Heart left ventricle (tissue), 16 donors: ENCODE measurements around the gene ABCD4. TPM values are rescaled to one million over a fixed set of nuclear protein-coding genes. Genes with fewer than 3 reads are reported as not detected.

ENCODE experiments used
- ATAC-seq, 4 donors: fragments of 200-7000 bp; cut with Tn5 transposase; one replicate each; pipeline ENCODE4 v1.9.1; 2020 to 2022; ENCODE audit warnings: moderate library complexity in 4 of 4, mild to moderate bottlenecking in 3 of 4, moderate number of reproducible peaks in 1 of 4
- DNase-seq, 5 donors: peaks; one replicate each; pipeline ENCODE4 v3.0.0-alpha.2; 2020
- H3K27ac ChIP-seq, 12 donors: fragments of 200-600 bp; sonication (generic) in 4 of 12; one replicate each; pipeline versions ENCODE4 v1.5.0 to v1.8.0; 2016 to 2022; ENCODE audit warnings: mild to moderate bottlenecking in 2 of 12
- H3K27me3 ChIP-seq, 9 donors: fragments of 200-600 bp; sonication (generic) in 2 of 9; one replicate each; pipeline versions ENCODE4 v1.5.1 to v1.8.0; 2016 to 2022; ENCODE audit warnings: mild to moderate bottlenecking in 3 of 9
- H3K36me3 ChIP-seq, 9 donors: fragments of 200-600 bp; sonication (generic) in 2 of 9; one replicate each; pipeline versions ENCODE4 v1.5.0 to v1.8.0; 2018 to 2022; ENCODE audit warnings: mild to moderate bottlenecking in 2 of 9
- H3K4me1 ChIP-seq, 12 donors: fragments of 200-600 bp; sonication (generic) in 4 of 12; one replicate each; pipeline versions ENCODE4 v1.5.0 to v1.8.0; 2016 to 2022; ENCODE audit warnings: mild to moderate bottlenecking in 3 of 12
- H3K4me3 ChIP-seq, 12 donors: fragments of 200-600 bp; sonication (generic) in 4 of 12; one replicate each; pipeline versions ENCODE4 v1.5.0 to v1.8.0; 2017 to 2022; ENCODE audit warnings: mild to moderate bottlenecking in 9 of 12, moderate library complexity in 4 of 12
- H3K9me3 ChIP-seq, 12 donors: fragments of 200-600 bp; sonication (generic) in 4 of 12; one replicate each; pipeline versions ENCODE4 v1.5.0 to v1.8.0; 2016 to 2022; ENCODE audit warnings: mild to moderate bottlenecking in 1 of 12
- POLR2A ChIP-seq, 2 donors: fragments of 450-650 bp; IDR thresholded peaks; one replicate each; pipeline ENCODE4 v1.6.1; 2017; ENCODE audit warnings: antibody characterized with exemption in 2 of 2, mild to moderate bottlenecking in 2 of 2, moderate library complexity in 2 of 2
- WGBS, 4 donors: extraction: QIAGEN DNeasy Blood & Tissue Kit in 2 of 4; methylation state at CpG; one replicate each; pipeline versions ENCODE4 v1.1.5 to v1.1.7; 2013 to 2018; 5-methylcytosine and 5-hydroxymethylcytosine counted together
- intact Hi-C, 10 donors: fragments of 100-400 bp; cut with DNase I; formaldehyde crosslinking; loops; one replicate each; pipeline versions ENCODE4 v1.11.1 to v1.14.2; 2022
- long read RNA-seq, 3 donors: library from polyadenylated mRNA; unstranded; transcript quantifications; one replicate each; pipeline ENCODE4 v2.0.0, GENCODE V29; 2020 to 2021
- polyA plus RNA-seq, 2 donors: library from polyadenylated mRNA; stranded (reverse); fragments of 200-250 nt; gene quantifications; one replicate each; pipeline ENCODE4 v1.2.3, GENCODE V29; 2013
- total RNA-seq, 9 donors: library from RNA; depleted of rRNA in 2 of 9; stranded (reverse); fragments of >200 nt in 2 of 9; fragmentation: NEBNext Ultra II Directional in 3 of 9; extraction: Animal tissue kit (Norgen Biotek cat#: 25700) in 3 of 9; gene quantifications; one replicate each; pipeline versions ENCODE4 v1.1.0 to v1.2.4, GENCODE V29; 2016 to 2023
- TF ChIP-seq, protein P1 (sequence below), 12 donors: fragments of 200-600 bp; sonication (generic) in 4 of 12; IDR thresholded peaks; one replicate each; pipeline versions ENCODE4 v1.5.0 to v1.8.0; 2018 to 2022; ENCODE audit warnings: antibody characterized with exemption in 12 of 12, mild to moderate bottlenecking in 5 of 12
- donor health status: ischemic (EF 13 %, LVEDD 7.1; RV severe dilation, severe dysfunction).
- donor health status: healthy with polysubstance abuse.
- donor health status: DM: no; HTN: yes; CAD: no.
- donor health status: DM: no; HTN: no; CAD: no.
- donor health status: ischemic (EF 25% LVEDD 6.9; RV normal size, moderate dysfunction).
- donor health status: ischemic (EF 25% LVEDD 5.7; RV mildly dilated, moderate dysfunction).
- donor health status: healthy.
- donor health status: DM: yes; HTN: yes; CAD: no.
- donor health status: ischemic (EF 35%, LVEDD 5.7; RV mildly dilated, moderate dysfunction).
- donor health status: nonischemic (EF 11% LVEDD 7.7; RV severe dilation, severe dysfunction).
- donor health status: DM: yes; HTN: yes; CAD: no.
- donor health status: PGD.
- donor health status: ischemic (EF 29% LVEDD 5.4; RV normal size, mild dysfunction).
- donor health status: nonischemic (EF 23%, LVEDD 6.1; RV moderate dilation, normal function).

ABCD4 gene
- total RNA-seq (10 to 100 TPM; 11.2 to 42.9 (median 22.3) TPM), polyA plus RNA-seq (10 to 100 TPM; 16.0 to 33.0 TPM)
- long read RNA-seq, donor 1, transcript ABCD4-201 (19 exons, 3,003 nt) = major isoform, 6 of 31 reads
- long read RNA-seq, donor 1, partial matches to known transcripts = 8 of 31 reads
- long read RNA-seq, donor 1, other reads (novel, unspliced or antisense) = 12 of 31 reads
- long read RNA-seq, donor 2, transcript ABCD4-201 (19 exons, 3,003 nt) = major isoform, 15 of 70 reads
- long read RNA-seq, donor 2, partial matches to known transcripts = 18 of 70 reads
- long read RNA-seq, donor 2, other reads (novel, unspliced or antisense) = 33 of 70 reads
- long read RNA-seq, donor 3, partial matches to known transcripts = 3 of 13 reads
- long read RNA-seq, donor 3, other reads (novel, unspliced or antisense) = 6 of 13 reads

DNA sequence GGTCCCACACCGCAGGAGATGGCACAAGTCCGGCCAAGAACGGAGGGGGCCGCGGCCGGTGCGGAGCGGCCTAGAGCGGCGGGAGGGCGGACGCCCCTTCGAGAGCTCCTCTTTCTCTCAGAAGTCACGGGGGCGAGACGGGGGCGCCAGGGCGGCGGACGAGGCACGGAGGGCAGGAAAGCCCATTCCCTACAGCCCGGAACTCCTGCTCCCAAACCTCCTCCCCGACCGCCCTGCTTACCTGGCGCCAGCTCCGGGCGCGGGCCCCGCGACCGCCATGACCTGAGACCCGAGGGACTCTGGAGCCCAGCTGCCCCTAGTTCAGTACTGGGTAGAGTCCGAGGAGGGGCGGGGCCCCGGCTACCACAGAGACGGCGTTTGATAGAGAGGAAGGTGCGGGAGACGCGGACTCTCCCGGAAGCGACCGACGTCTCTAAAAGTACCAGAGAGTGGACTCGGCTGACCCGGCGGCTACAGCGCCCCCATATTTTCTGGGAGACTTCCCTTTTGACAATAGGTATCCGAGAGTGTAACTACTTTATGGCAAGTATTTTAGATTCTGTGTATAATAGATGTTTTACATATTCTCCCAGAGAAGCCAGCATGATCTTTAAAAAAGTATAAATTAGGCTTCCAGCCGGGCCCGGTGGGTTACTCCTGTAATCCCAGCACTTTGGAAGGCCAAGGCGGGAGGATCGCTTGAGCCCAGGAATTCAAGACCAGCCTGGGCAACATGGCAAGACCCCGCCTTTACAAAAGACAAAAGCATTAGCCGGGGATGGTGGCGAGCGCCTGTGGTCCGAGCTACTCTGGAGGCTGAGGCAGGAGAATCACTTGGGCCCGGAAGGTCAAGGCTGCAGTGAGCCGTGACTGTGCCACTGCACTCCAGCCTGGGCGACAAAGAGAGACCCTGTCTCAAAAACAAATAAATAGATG is at the start of gene ABCD4:
Gene ABCD4, minus strand, starts transcription at position 301 of the 936 bp plus-strand sequence. Its CDS starts 22 bp downstream, at position 279.
- Histone ChIP-seq H3K27ac (peak within 1 kb of the TSS; percentile 76 to 93 (median 87)), H3K4me1 (peaks cover 0 to 48% (median 23%) of the 10 kb centered on the region in 12 donors), H3K4me3 (peak within 1 kb of the TSS; percentile 70 to 88 (median 82)), H3K27me3 (no peaks in the 10 kb centered on the region), H3K36me3 (peaks cover 0 to 21% (median 14%) of the 10 kb centered on the region in 9 donors), H3K9me3 (no peaks in the 10 kb centered on the region)
- 12 to 22% (median 16%) methylated on average over 32 to 61 of the region's 61 CpGs for WGBS, 4 donors
- ATAC-seq = peak; percentile 98 to 99 (median 98)
- intact Hi-C loops = no loop called here
- peak; percentile 94 to 97 (median 96) for DNase-seq
- TF ChIP-seq, protein P1, sequence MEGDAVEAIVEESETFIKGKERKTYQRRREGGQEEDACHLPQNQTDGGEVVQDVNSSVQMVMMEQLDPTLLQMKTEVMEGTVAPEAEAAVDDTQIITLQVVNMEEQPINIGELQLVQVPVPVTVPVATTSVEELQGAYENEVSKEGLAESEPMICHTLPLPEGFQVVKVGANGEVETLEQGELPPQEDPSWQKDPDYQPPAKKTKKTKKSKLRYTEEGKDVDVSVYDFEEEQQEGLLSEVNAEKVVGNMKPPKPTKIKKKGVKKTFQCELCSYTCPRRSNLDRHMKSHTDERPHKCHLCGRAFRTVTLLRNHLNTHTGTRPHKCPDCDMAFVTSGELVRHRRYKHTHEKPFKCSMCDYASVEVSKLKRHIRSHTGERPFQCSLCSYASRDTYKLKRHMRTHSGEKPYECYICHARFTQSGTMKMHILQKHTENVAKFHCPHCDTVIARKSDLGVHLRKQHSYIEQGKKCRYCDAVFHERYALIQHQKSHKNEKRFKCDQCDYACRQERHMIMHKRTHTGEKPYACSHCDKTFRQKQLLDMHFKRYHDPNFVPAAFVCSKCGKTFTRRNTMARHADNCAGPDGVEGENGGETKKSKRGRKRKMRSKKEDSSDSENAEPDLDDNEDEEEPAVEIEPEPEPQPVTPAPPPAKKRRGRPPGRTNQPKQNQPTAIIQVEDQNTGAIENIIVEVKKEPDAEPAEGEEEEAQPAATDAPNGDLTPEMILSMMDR (IDR thresholded peaks at IDR 0.05) = peak in 11 of 12 donors; percentile 12 to 86 (median 67)
- peak in 1 of 2 donors; percentile 68 for TF ChIP-seq POLR2A (IDR thresholded peaks at IDR 0.05)

- Histone ChIP-seq H3K27me3 (peaks cover 0 to 44% (median 5%) of the 10 kb centered on the region in 9 donors), H3K4me1 (no peaks in the 10 kb centered on the region), H3K36me3 (no peaks in the 10 kb centered on the region), H3K4me3 (no peak overlapping the region), H3K9me3 (no peaks in the 10 kb centered on the region), H3K27ac (no peak overlapping the region)
- no peak for TF ChIP-seq POLR2A (IDR thresholded peaks at IDR 0.05)
- TF ChIP-seq, protein P1 (IDR thresholded peaks at IDR 0.05) = no peak
- intact Hi-C loops = no loop called here
- ATAC-seq (no peak), DNase-seq (no peak)
- WGBS, 4 donors = 2 to 23% (median 14%) methylated on average over 1 of the region's 1 CpG
Observed at GRCh38 chr14:74350928-74351323, 48.2 kb upstream of the ABCD4 start.

- no peak overlapping the region for H3K4me3 ChIP-seq
- TF ChIP-seq, protein P1 (IDR thresholded peaks at IDR 0.05) = no peak
- no peak for TF ChIP-seq POLR2A (IDR thresholded peaks at IDR 0.05)
- intact Hi-C loops = no loop called here
- no peaks in the 10 kb centered on the region for H3K36me3 ChIP-seq
- ATAC-seq (no peak), DNase-seq (no peak)
- WGBS, 4 donors = 41 to 50% (median 45%) methylated on average over 11 of the region's 11 CpGs
- no peaks in the 10 kb centered on the region for H3K4me1 ChIP-seq
- H3K27me3 ChIP-seq = peaks cover 0 to 44% (median 5%) of the 10 kb centered on the region in 9 donors
- no peaks in the 10 kb centered on the region for H3K9me3 ChIP-seq
- H3K27ac ChIP-seq = no peak overlapping the region
Observed at GRCh38 chr14:74350211-74350927, 47.6 kb upstream of the ABCD4 start.
